SJSA1 (cell line): ENCODE data around the gene NTRK3. TPM values are rescaled to one million over a fixed set of nuclear protein-coding genes. Genes with fewer than 3 reads are reported as not detected.

Source experiments
- DNase-seq, 2 experiments: peaks; one replicate each; pipeline ENCODE4 v3.0.0-alpha.2; 2015 to 2020; ENCODE audit warnings: low spot score in 2 of 2, low read depth in 1 of 2
- H3K27ac ChIP-seq: fragments of 250-450 bp; sonication (Bioruptor Pico); 2 replicates; pipeline ENCODE4 v1.5.1; 2020; ENCODE audit warnings: mild to moderate bottlenecking, moderate library complexity
- H3K27me3 ChIP-seq: fragments of 250-450 bp; sonication (Bioruptor Pico); replicated peaks from 2 replicates; pipeline ENCODE4 v1.5.1; 2020; ENCODE audit warnings: mild to moderate bottlenecking, moderate library complexity
- H3K36me3 ChIP-seq: fragments of 250-450 bp; sonication (Bioruptor Pico); 2 replicates; pipeline ENCODE4 v1.5.1; 2020; ENCODE audit warnings: mild to moderate bottlenecking
- H3K4me1 ChIP-seq: fragments of 250-450 bp; sonication (Bioruptor Pico); replicated peaks from 2 replicates; pipeline ENCODE4 v1.6.1; 2021; ENCODE audit warnings: mild to moderate bottlenecking
- H3K4me3 ChIP-seq: fragments of 250-450 bp; sonication (Bioruptor Pico); 2 replicates; pipeline ENCODE4 v1.5.1; 2020; ENCODE audit warnings: mild to moderate bottlenecking
- H3K9me3 ChIP-seq: fragments of 250-450 bp; sonication (Bioruptor Pico); replicated peaks from 2 replicates; pipeline ENCODE4 v1.5.1; 2020; ENCODE audit warnings: mild to moderate bottlenecking
- total RNA-seq: library from RNA; depleted of rRNA; stranded (reverse); fragments of >200 nt; shearing (Covaris generic); gene quantifications from 2 replicates; pipeline ENCODE4 v1.2.3, GENCODE V29; 2014

The NTRK3 gene
- total RNA-seq, 1 experiment from 2014 or later, result not detected

- H3K4me3 ChIP-seq, result no peak overlapping the region
- no peak overlapping the region for H3K27ac ChIP-seq
- no peaks in the 10 kb centered on the region for H3K9me3 ChIP-seq
- H3K27me3 ChIP-seq, result no peaks in the 10 kb centered on the region; the same call in 1 of the 2 replicates
- peak; percentile 24 to 56 for DNase-seq
- no peaks in the 10 kb centered on the region for H3K4me1 ChIP-seq
- no peaks in the 10 kb centered on the region for H3K36me3 ChIP-seq
Measured at GRCh38 chr15:88274553-88275460, 18.3 kb upstream of the NTRK3 start.

GRCh38 chr15:88272421-88272820 is 15.9 kb upstream of the NTRK3 start:
- H3K9me3 ChIP-seq, result no peaks in the 10 kb centered on the region
- H3K27me3 ChIP-seq, result no peaks in the 10 kb centered on the region; the same call in 1 of the 2 replicates
- DNase-seq, result no peak
- H3K36me3 ChIP-seq, result no peaks in the 10 kb centered on the region
- H3K27ac ChIP-seq, result no peak overlapping the region
- no peak overlapping the region for H3K4me3 ChIP-seq
- no peaks in the 10 kb centered on the region for H3K4me1 ChIP-seq

GRCh38 chr15:88269356-88270062 is 13.0 kb upstream of the NTRK3 start:
- no peak overlapping the region for H3K4me3 ChIP-seq
- no peaks in the 10 kb centered on the region for H3K9me3 ChIP-seq
- DNase-seq, result no peak
- H3K27me3 ChIP-seq, result no peaks in the 10 kb centered on the region; the same call in 1 of the 2 replicates
- no peak overlapping the region for H3K27ac ChIP-seq
- H3K4me1 ChIP-seq, result no peaks in the 10 kb centered on the region
- H3K36me3 ChIP-seq, result no peaks in the 10 kb centered on the region

- Histone ChIP-seq H3K4me3 (no peak overlapping the region), H3K4me1 (no peaks in the 10 kb centered on the region), H3K27me3 (no peaks in the 10 kb centered on the region), H3K27ac (no peak overlapping the region), H3K9me3 (no peaks in the 10 kb centered on the region), H3K36me3 (no peaks in the 10 kb centered on the region)
- no peak for DNase-seq
Measured at GRCh38 chr15:88267720-88268119, 11.2 kb upstream of the NTRK3 start.

- no peaks in the 10 kb centered on the region for H3K36me3 ChIP-seq
- no peaks in the 10 kb centered on the region for H3K4me1 ChIP-seq
- H3K27ac ChIP-seq, result no peak overlapping the region
- H3K9me3 ChIP-seq, result no peaks in the 10 kb centered on the region
- H3K4me3 ChIP-seq, result no peak overlapping the region
- no peaks in the 10 kb centered on the region for H3K27me3 ChIP-seq
- no peak for DNase-seq
Measured at GRCh38 chr15:88266170-88266569, 9.6 kb upstream of the NTRK3 start.

GRCh38 chr15:88264622-88265021 is 8.1 kb upstream of the NTRK3 start:
- DNase-seq, result no peak
- H3K4me1 ChIP-seq, result no peaks in the 10 kb centered on the region
- no peaks in the 10 kb centered on the region for H3K36me3 ChIP-seq
- no peaks in the 10 kb centered on the region for H3K27me3 ChIP-seq
- H3K4me3 ChIP-seq, result no peak overlapping the region
- H3K27ac ChIP-seq, result no peak overlapping the region
- no peaks in the 10 kb centered on the region for H3K9me3 ChIP-seq

GRCh38 chr15:88262064-88262463 is 5.5 kb upstream of the NTRK3 start:
- no peak for DNase-seq

GRCh38 chr15:88258093-88258641 is 1.6 kb upstream of the NTRK3 start:
- H3K9me3 ChIP-seq, result no peaks in the 10 kb centered on the region
- no peak for DNase-seq
- peaks cover 37% of the 10 kb centered on the region for H3K27me3 ChIP-seq
- no peak overlapping the region for H3K4me3 ChIP-seq
- H3K27ac ChIP-seq, result no peak overlapping the region
- H3K36me3 ChIP-seq, result no peaks in the 10 kb centered on the region
- H3K4me1 ChIP-seq, result peaks cover 4% of the 10 kb centered on the region

More at GRCh38 chr15:88262064-88262463, 5.5 kb upstream of the NTRK3 start:
- H3K9me3 ChIP-seq, result no peaks in the 10 kb centered on the region
- peaks cover 20% of the 10 kb centered on the region for H3K27me3 ChIP-seq
- H3K36me3 ChIP-seq, result no peaks in the 10 kb centered on the region
- no peak overlapping the region for H3K27ac ChIP-seq
- H3K4me3 ChIP-seq, result no peak overlapping the region
- H3K4me1 ChIP-seq, result no peaks in the 10 kb centered on the region

- DNase-seq, result no peak
- Histone ChIP-seq H3K9me3 (no peaks in the 10 kb centered on the region), H3K4me3 (no peak overlapping the region), H3K4me1 (peaks cover 4% of the 10 kb centered on the region), H3K27ac (no peak overlapping the region), H3K36me3 (no peaks in the 10 kb centered on the region), H3K27me3 (peaks cover 37% of the 10 kb centered on the region)
Measured at GRCh38 chr15:88257311-88258092, 963 bp upstream of the NTRK3 start.

- Histone ChIP-seq H3K4me1 (peaks cover 4% of the 10 kb centered on the region), H3K27ac (no peak overlapping the region), H3K4me3 (no peak overlapping the region), H3K9me3 (no peaks in the 10 kb centered on the region), H3K27me3 (peaks cover 37% of the 10 kb centered on the region), H3K36me3 (no peaks in the 10 kb centered on the region)
- no peak for DNase-seq
Measured at GRCh38 chr15:88255484-88256278, 858 bp downstream of the NTRK3 start.

GRCh38 chr15:88255087-88255483 is 1.5 kb downstream of the NTRK3 start:
- H3K9me3 ChIP-seq, result no peaks in the 10 kb centered on the region
- peaks cover 37% of the 10 kb centered on the region for H3K27me3 ChIP-seq
- peaks cover 4% of the 10 kb centered on the region for H3K4me1 ChIP-seq
- no peaks in the 10 kb centered on the region for H3K36me3 ChIP-seq
- no peak for DNase-seq
- no peak overlapping the region for H3K27ac ChIP-seq
- H3K4me3 ChIP-seq, result no peak overlapping the region

- Histone ChIP-seq H3K27me3 (peaks cover 21% of the 10 kb centered on the region), H3K4me1 (peaks cover 4% of the 10 kb centered on the region), H3K4me3 (no peak overlapping the region), H3K36me3 (no peaks in the 10 kb centered on the region), H3K27ac (no peak overlapping the region), H3K9me3 (no peaks in the 10 kb centered on the region)
- DNase-seq, result no peak
Measured at GRCh38 chr15:88252441-88252840, 4.1 kb downstream of the NTRK3 start.

- peaks cover 14% of the 10 kb centered on the region for H3K27me3 ChIP-seq
- no peak overlapping the region for H3K4me3 ChIP-seq
- H3K4me1 ChIP-seq, result peaks cover 4% of the 10 kb centered on the region
- H3K36me3 ChIP-seq, result no peaks in the 10 kb centered on the region
- DNase-seq, result no peak
- no peak overlapping the region for H3K27ac ChIP-seq
- no peaks in the 10 kb centered on the region for H3K9me3 ChIP-seq
Measured at GRCh38 chr15:88250826-88251225, 5.7 kb downstream of the NTRK3 start.
